GM12864 (cell line): Measurements from ENCODE around the gene ATAD2B.

Experiments
- DNase-seq: peaks from one replicate; pipeline ENCODE4 v3.0.0-alpha.2; 2011; ENCODE audit warnings: low read depth
- H3K4me3 ChIP-seq: 2 replicates; pipeline ENCODE4 v1.5.1; 2011; ENCODE audit warnings: mild to moderate bottlenecking, low read depth, low read length, control low read depth
- CTCF ChIP-seq: IDR thresholded peaks from 2 replicates; pipeline ENCODE4 v1.5.1; 2011; ENCODE audit warnings: low read depth, mild to moderate bottlenecking, moderate library complexity, low read length, control low read depth, inconsistent platforms; ENCODE audit errors: missing control alignments

Gene ATAD2B

GRCh38 chr2:23900541-23901322 is 26.2 kb downstream of the ATAD2B start:
- TF ChIP-seq CTCF: no peak
- no peak for DNase-seq
- H3K4me3 ChIP-seq: no peak overlapping the region

- DNase-seq: no peak
- H3K4me3 ChIP-seq: no peak overlapping the region
- TF ChIP-seq CTCF: no peak
Observed at GRCh38 chr2:23900133-23900532, 26.8 kb downstream of the ATAD2B start.

GRCh38 chr2:23871206-23871605 is 55.7 kb downstream of the ATAD2B start:
- no peak for DNase-seq
- no peak overlapping the region for H3K4me3 ChIP-seq
- no peak for TF ChIP-seq CTCF

GRCh38 chr2:23867449-23867848 is 59.5 kb downstream of the ATAD2B start:
- H3K4me3 ChIP-seq: no peak overlapping the region
- no peak for TF ChIP-seq CTCF

GRCh38 chr2:23862716-23863426 is 64.1 kb downstream of the ATAD2B start:
- no peak for TF ChIP-seq CTCF
- DNase-seq: no peak

More at GRCh38 chr2:23867449-23867848, 59.5 kb downstream of the ATAD2B start:
- no peak for DNase-seq

GRCh38 chr2:23861952-23862351 is 65.0 kb downstream of the ATAD2B start:
- DNase-seq: no peak
- no peak for TF ChIP-seq CTCF
- no peak overlapping the region for H3K4me3 ChIP-seq

More at GRCh38 chr2:23862716-23863426, 64.1 kb downstream of the ATAD2B start:
- H3K4me3 ChIP-seq: no peak overlapping the region
